ENCODE data around the gene NEUROD4. TPM values are rescaled to one million over a fixed set of nuclear protein-coding genes. Genes with fewer than 3 reads are reported as not detected.

NEUROD4 gene
- total RNA-seq, 1 experiment from 2014 or later: not detected

GRCh38 chr12:55017416-55017925 is 2.3 kb upstream of the NEUROD4 start:
- Histone ChIP-seq H3K4me1 (replicated peaks; ENCODE audit: insufficient read depth) (no peaks in the 10 kb centered on the region), H3K9me3 (ENCODE audit: insufficient read depth, low read depth) (no peaks in the 10 kb centered on the region), H3K9me2 (ENCODE audit: insufficient read depth) (no peaks in the 10 kb centered on the region), H3K27me3 (ENCODE audit: insufficient read depth, low read depth) (peaks cover 23% of the 10 kb centered on the region), H2AFZ (no peak overlapping the region), H4K20me1 (ENCODE audit: insufficient read depth) (no peaks in the 10 kb centered on the region), H3K4me2 (no peak overlapping the region), H3F3A (ENCODE audit: insufficient read depth, low read depth) (no peaks in the 10 kb centered on the region), H3K27ac (no peak overlapping the region), H3K36me3 (ENCODE audit: low read depth) (no peaks in the 10 kb centered on the region), H3K4me3 (no peak overlapping the region), H3K79me2 (ENCODE audit: low read depth) (no peaks in the 10 kb centered on the region)
- ChIA-PET POLR2A (ENCODE audit: unreplicated experiment) (no interaction called here), CTCF (no interaction called here)
- TF ChIP-seq, protein P1, sequence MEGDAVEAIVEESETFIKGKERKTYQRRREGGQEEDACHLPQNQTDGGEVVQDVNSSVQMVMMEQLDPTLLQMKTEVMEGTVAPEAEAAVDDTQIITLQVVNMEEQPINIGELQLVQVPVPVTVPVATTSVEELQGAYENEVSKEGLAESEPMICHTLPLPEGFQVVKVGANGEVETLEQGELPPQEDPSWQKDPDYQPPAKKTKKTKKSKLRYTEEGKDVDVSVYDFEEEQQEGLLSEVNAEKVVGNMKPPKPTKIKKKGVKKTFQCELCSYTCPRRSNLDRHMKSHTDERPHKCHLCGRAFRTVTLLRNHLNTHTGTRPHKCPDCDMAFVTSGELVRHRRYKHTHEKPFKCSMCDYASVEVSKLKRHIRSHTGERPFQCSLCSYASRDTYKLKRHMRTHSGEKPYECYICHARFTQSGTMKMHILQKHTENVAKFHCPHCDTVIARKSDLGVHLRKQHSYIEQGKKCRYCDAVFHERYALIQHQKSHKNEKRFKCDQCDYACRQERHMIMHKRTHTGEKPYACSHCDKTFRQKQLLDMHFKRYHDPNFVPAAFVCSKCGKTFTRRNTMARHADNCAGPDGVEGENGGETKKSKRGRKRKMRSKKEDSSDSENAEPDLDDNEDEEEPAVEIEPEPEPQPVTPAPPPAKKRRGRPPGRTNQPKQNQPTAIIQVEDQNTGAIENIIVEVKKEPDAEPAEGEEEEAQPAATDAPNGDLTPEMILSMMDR (conservative IDR thresholded peaks at IDR 0.05): no peak
- no peak for TF ChIP-seq EZH2 (IDR thresholded peaks at IDR 0.05; ENCODE audit: low read depth)
- intact Hi-C loops (cut with micrococcal nuclease; ENCODE audit: unreplicated experiment): no loop called here
- DNase-seq: no peak
- no TSS peak for BruUV-seq (replicated peaks)

DNA sequence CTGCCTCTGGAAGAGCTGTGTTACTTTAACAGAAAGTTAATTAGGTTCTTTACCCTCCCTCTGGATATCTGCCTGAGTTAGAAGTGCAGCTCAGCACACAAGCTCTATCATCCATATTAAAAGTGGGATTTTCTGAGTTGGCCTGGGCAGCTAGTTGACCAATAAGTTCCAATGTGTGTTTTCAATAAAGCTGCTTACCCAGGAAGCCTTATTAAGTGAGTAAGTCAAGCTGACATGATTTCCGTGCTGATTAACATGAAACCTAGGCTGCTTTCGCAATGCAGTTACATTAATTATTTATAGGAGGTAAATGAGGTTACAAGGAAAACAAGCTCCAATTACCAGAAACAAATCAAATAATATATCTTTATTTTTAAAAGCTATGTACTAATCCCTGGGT is 4.8 kb downstream of the NEUROD4 start:
- no peak for TF ChIP-seq EZH2 (IDR thresholded peaks at IDR 0.05; ENCODE audit: low read depth)
- TF ChIP-seq, protein P1 (conservative IDR thresholded peaks at IDR 0.05): no peak
- Histone ChIP-seq H3K4me3 (no peak overlapping the region), H2AFZ (no peak overlapping the region), H3F3A (ENCODE audit: insufficient read depth, low read depth) (no peaks in the 10 kb centered on the region), H3K27ac (no peak overlapping the region), H4K20me1 (ENCODE audit: insufficient read depth) (no peaks in the 10 kb centered on the region), H3K4me2 (no peak overlapping the region), H3K9me2 (ENCODE audit: insufficient read depth) (no peaks in the 10 kb centered on the region), H3K27me3 (ENCODE audit: insufficient read depth, low read depth) (peaks cover 6% of the 10 kb centered on the region), H3K9me3 (ENCODE audit: insufficient read depth, low read depth) (no peaks in the 10 kb centered on the region), H3K4me1 (replicated peaks; ENCODE audit: insufficient read depth) (no peaks in the 10 kb centered on the region), H3K36me3 (ENCODE audit: low read depth) (no peaks in the 10 kb centered on the region), H3K79me2 (ENCODE audit: low read depth) (no peaks in the 10 kb centered on the region)
- no peak for DNase-seq
- no TSS peak for BruUV-seq (replicated peaks)
- POLR2A ChIA-PET (ENCODE audit: unreplicated experiment): no interaction called here
- intact Hi-C loops (cut with micrococcal nuclease; ENCODE audit: unreplicated experiment): no loop called here
- CTCF ChIA-PET: no interaction called here

DNA sequence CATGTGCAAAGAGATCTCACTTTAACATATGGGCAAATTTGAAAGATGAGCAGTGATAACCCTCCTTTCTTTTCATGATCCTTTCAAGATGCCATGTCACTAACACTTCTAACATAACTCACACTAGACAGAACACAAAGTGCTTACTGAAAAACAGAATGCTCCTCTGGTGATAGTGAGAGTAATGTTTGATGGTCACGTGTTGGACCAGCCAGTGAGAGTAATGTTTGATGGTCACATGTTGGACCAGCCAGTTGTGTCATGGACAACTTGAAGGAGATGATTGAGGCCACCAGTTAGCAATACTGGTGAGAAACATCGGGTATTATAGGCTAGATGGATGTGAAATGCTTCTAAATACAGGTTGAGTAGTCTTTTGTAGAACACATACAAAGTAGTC is 5.7 kb downstream of the NEUROD4 start:
- no TSS peak for BruUV-seq (replicated peaks)
- H3K27ac ChIP-seq: no peak overlapping the region
- CTCF ChIA-PET: no interaction called here

More for the DNA sequence above, 5.7 kb downstream of the NEUROD4 start:
- Histone ChIP-seq H3K9me2 (ENCODE audit: insufficient read depth) (no peaks in the 10 kb centered on the region), H3K27me3 (ENCODE audit: insufficient read depth, low read depth) (0 out of 2 replicates have a peak, but pooled peaks cover 2% of the 10 kb centered on the region), H2AFZ (no peak overlapping the region), H4K20me1 (ENCODE audit: insufficient read depth) (no peaks in the 10 kb centered on the region), H3K4me1 (replicated peaks; ENCODE audit: insufficient read depth) (no peaks in the 10 kb centered on the region), H3F3A (ENCODE audit: insufficient read depth, low read depth) (no peaks in the 10 kb centered on the region), H3K36me3 (ENCODE audit: low read depth) (no peaks in the 10 kb centered on the region), H3K4me3 (no peak overlapping the region), H3K4me2 (no peak overlapping the region), H3K9me3 (ENCODE audit: insufficient read depth, low read depth) (no peaks in the 10 kb centered on the region), H3K79me2 (ENCODE audit: low read depth) (no peaks in the 10 kb centered on the region)
- DNase-seq: no peak
- POLR2A ChIA-PET (ENCODE audit: unreplicated experiment): no interaction called here
- intact Hi-C loops (cut with micrococcal nuclease; ENCODE audit: unreplicated experiment): no loop called here
- TF ChIP-seq EZH2 (IDR thresholded peaks at IDR 0.05; ENCODE audit: low read depth): no peak
- TF ChIP-seq, protein P1 (conservative IDR thresholded peaks at IDR 0.05): no peak
